Measurements from ENCODE around the gene PDRG1. TPM values are rescaled to one million over a fixed set of nuclear protein-coding genes. Genes with fewer than 3 reads are reported as not detected.
A peak's percentile ranks its signal among the peaks of the same experiment; 100 is the strongest.

PDRG1 gene
- total RNA-seq (2014; rRNA removed; shearing (Covaris generic)): 10.7 and 13.3 TPM in 2 replicates

DNA sequence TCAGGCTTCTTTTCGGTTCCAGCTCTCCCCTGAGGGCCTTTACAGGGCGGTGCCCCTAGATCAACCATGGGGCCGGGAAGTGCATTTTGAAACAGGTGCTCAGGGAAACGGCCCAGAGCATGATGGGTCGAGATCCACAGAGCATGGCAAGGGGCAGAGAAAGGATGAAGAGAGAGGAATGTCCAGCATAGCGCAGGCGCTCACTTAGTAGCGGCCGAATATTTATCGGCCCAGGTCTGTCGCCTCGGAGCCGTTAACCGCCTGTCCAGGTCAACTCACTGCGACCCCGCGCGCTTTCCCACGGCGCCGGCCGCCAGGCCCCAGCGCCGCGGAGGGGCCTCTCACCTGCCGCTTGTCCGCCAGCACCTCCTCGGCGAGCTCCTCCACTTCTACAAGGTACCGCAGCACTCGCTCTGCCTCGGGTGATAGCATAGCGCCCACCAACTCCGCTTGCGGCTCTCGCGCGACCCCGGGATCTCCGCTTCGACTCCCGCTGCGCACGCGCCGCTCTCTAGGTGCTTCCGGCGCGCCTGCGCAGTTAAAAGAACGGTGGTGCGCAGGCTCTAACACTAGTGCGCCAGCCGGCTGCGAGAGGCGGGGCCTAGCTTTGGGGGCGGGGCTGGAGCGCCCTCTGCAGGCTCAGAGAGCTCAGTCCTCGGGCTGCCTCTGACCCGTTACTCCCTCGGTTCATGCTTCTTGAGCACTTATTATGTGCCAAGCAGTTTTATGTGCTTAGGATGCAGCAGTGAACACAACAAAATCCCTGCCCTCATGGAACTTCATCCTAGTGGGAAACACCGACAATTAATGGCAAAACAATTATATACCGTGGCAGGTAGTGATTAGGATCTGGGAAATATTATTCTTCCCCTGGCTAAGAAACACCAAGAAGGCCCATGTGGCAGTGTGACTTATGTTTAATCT is at the start of gene PDRG1:
TSS of gene PDRG1 (minus strand) at position 517 of the 924 bp plus-strand sequence. CDS start at position 432, 85 bp downstream.
- DNase-seq (ENCODE audit: low spot score): peak; percentile 99

- DNase-seq (ENCODE audit: low spot score): no peak
These were observed 46.4 kb upstream of the PDRG1 start for GRCh38 chr20:31998246-31998645.

GRCh38 chr20:31996996-31997395 is 45.1 kb upstream of the PDRG1 start:
- no peak for DNase-seq (ENCODE audit: low spot score)

GRCh38 chr20:31992086-31992485 is 40.2 kb upstream of the PDRG1 start:
- DNase-seq (ENCODE audit: low spot score): no peak

- DNase-seq (ENCODE audit: low spot score): no peak
These were observed 39.5 kb upstream of the PDRG1 start for GRCh38 chr20:31991339-31991705.

DNA sequence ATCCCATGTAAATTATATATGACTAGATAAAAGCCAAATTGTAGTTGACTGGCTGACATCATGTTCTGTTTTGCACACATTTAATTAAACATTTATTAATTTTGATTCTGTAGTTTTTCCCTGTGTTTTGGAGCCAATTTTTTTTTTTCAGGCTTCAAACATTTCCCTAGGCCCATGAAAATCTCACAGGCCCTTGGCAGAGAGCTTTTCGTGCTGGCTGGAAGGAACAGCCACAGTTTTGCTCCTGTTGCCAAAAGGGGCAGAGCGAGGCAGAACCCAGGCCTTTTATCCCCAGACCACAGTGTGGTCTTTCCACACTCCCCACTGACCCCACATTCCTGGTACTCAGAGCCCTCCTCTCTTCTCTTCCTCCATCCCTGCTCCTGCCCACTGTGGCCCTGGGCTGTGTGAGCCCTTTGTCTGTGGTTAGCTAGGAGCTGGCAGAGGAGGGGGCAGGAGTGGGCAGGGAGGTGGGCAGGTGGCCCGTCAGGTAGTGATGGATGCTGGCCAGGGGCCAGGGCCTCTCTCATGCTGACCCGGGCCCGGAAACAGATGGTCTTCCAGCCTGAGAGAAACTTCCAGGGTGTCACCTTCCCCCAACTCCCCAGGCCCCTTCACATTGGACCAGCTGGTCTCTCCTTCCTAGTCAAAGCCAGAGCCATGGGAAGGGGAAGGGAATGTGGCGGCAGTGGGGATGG is 38.9 kb upstream of the PDRG1 start:
- DNase-seq (ENCODE audit: low spot score): no peak

- DNase-seq (ENCODE audit: low spot score): no peak
These were observed 37.3 kb upstream of the PDRG1 start for GRCh38 chr20:31989030-31989645.

- no peak for DNase-seq (ENCODE audit: low spot score)
These were observed 36.7 kb upstream of the PDRG1 start for GRCh38 chr20:31988430-31989015.

DNA sequence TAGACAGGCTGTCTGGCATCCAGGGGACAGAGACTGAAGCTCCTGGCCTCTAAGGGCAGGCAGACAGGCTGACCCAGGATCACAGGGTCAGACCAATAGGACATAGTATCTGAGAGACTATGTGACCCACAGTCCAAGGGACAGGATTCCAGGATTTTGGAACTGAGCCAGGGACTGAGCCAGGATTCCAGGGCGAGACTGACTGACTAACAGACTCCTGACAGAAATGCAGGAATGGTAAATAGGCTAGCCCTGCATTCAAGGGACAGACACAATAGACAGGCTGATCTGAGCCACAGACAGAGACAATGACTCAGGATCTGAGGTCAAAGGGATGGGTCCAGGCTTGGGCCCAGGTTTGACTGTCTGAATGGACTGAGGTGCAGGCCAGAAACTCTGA is 35.9 kb upstream of the PDRG1 start:
- DNase-seq (ENCODE audit: low spot score): peak; percentile 24

- no peak for DNase-seq (ENCODE audit: low spot score)
These were observed 33.2 kb upstream of the PDRG1 start for GRCh38 chr20:31984981-31985471.

GRCh38 chr20:31981784-31982183 is 29.9 kb upstream of the PDRG1 start:
- no peak for DNase-seq (ENCODE audit: low spot score)

DNA sequence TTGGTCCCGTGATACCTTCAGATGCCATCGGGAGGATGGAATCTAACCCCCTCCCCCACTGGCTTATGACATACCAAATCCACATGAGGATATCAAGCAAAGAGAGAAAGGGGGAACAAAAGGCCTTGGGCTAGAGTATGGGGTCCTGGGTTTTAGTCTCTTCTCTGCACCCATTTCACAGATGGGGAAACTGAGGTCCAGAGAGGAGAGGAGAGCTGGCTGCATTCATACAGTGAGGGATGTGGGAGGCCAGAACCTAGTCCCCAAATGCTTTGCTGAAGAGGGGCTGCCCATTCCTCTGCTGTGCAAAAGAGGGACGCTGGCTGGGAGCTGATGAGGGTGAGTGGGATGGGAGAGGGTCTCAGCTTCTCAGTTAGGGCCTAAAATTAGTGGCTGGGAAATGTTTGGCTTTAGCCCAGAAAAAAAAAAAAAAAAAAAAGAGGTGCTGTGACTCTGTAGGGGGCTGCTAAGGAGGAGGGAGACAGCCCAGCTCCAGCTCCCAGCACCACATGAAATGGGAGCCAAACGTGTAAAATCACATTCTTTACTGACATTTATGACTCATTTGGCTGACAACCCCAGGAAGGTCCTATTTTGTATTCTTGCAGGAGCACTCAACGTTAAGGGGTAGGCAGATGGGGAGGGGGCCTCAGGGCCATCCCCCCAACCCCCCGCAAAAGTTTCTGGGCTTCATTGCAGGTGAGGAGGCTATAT is 28.0 kb upstream of the PDRG1 start:
- no peak for DNase-seq (ENCODE audit: low spot score)

DNA sequence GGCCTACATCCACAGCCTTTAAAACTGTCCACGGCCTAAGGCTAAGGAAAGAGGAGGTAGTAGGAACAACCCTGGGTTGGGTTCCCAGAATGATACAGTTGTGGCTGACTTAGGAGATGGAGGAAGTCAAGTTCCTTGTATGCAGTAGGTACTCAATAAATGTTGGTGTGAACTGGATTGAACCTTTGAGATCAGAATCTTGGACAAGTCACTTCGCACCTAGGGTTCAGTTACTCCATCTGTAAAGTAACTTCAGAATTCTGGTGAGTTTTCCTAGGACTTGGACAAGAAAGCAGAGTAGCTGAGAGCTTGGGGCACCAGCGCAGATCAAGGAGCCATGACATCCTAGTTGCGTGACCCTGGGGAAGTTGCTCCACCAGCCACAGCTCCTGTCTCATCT is 25.2 kb upstream of the PDRG1 start:
- no peak for DNase-seq (ENCODE audit: low spot score)

DNA sequence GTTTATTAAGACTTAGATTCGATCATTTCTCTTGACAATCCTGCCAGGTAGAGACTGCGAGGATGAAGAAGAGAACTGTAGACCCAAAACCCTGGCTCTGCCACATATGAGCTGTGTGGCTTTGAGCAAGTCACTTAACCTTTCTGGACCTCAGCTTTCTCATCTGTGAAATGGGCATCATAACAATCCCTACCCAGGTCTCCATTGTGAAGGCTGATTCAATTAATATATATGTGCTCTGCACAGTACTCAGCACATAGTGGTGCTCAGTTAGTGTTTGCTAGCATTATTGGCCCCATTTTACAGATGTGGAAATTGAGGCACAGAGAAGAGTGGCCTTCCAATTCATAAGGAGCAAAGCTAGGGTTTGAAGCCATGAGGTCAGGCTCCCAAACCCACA is 24.0 kb upstream of the PDRG1 start:
- DNase-seq (ENCODE audit: low spot score): no peak

GRCh38 chr20:31974951-31975487 is 23.2 kb upstream of the PDRG1 start:
- no peak for DNase-seq (ENCODE audit: low spot score)

GRCh38 chr20:31974296-31974695 is 22.4 kb upstream of the PDRG1 start:
- no peak for DNase-seq (ENCODE audit: low spot score)

DNA sequence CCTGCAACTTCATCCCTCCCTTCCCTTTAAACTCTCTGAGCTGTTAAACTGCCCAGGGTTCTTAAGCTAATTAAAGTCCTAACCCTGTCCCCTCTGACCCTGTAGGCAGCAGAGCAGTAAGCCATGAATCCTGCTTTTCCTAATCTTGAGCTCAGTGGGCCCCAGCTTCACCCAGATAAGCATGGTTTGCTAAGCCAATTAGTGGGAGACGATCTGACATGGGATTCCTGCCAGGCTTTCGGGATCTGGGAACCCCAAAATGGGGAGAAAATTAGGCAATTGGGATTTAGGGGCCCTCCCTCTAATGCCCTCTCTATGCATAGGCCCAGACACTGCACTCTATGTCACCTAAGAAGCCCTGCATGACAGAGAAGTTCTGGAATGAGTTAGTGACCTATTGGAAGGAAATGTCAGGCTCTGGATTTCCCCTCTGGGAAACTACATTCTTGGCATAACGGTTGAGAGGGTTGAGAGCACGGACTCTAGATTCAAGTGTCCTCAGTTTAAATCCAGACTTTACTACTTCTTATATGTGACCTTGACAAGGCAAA is 20.7 kb upstream of the PDRG1 start:
- no peak for DNase-seq (ENCODE audit: low spot score)

GRCh38 chr20:31969991-31970390 is 18.1 kb upstream of the PDRG1 start:
- DNase-seq (ENCODE audit: low spot score): no peak

DNA sequence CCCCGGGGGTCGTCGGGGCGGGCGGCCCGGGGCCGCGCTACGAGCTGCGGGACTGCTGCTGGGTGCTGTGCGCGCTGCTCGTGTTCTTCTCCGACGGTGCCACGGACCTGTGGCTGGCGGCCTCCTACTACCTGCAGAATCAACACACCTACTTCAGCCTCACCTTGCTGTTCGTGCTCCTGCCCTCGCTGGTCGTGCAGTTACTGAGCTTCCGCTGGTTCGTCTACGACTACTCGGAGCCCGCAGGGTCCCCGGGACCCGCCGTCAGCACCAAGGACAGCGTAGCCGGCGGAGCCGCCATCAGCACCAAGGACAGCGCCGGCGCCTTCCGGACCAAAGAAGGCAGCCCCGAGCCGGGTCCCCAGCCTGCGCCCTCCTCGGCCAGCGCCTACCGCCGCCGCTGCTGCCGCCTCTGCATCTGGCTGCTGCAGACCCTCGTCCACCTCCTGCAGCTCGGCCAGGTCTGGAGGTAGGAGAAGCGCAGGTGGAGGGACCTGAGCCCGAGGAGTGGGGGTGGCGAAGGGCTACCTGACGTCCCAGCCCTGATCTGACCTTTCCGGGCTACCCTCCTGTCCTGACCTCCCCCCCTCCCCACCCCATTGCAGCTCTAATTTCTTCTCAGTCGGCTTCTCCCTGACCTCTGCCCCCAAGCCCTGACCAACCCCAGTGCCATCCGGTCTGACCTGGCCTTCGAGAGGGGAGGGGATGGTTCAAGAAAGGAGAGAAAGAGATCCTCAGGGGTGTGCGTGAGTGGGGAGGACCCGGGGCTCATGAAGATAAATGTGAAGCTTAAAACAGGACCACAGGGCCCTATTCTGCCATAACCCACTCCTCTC is 16.7 kb upstream of the PDRG1 start:
- peak; percentile 52 for DNase-seq (ENCODE audit: low spot score)

DNA sequence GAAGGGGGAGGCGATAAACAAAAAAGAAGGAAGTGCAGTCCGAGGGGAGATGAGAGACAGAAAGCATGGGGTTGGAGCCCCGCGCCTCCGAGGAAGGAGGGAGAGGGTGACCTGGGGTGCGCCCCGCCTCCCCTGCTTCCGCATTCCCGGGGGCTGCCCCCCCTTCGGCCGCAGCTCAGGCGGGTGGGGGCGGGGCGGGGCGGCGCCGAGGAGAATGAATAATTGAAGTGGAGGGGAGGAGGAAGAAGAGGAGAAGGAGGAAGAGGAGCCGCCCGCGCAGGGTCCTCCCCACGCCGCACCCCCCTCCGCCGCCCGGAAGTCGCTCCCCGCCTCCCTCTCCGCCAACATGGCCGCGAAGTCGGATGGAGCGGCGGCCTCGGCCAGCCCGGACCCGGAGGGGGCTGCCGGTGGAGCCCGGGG is 16.0 kb upstream of the PDRG1 start, which contains the start of gene XKR7:
TSS of gene XKR7 (plus strand) at position 322 of the 420 bp plus-strand sequence. CDS start at position 347, 25 bp downstream.
- no peak for DNase-seq (ENCODE audit: low spot score)
